Neuronal stem cell (in vitro differentiated cells): ENCODE data around the gene PARD3B.

Source experiments
- DNase-seq: peaks from one replicate; pipeline ENCODE4 v3.0.0-alpha.2; 2013; ENCODE audit warnings: low spot score
- H2AFZ ChIP-seq: one replicate; pipeline ENCODE4 v1.6.1; 2013; ENCODE audit warnings: mild to moderate bottlenecking, low read length, inconsistent platforms
- H2AK5ac ChIP-seq: 2 replicates; pipeline ENCODE4 v1.6.1; 2013; ENCODE audit warnings: low read depth, mild to moderate bottlenecking, inconsistent platforms, low read length, moderate library complexity, mixed read lengths
- H2BK120ac ChIP-seq: 2 replicates; pipeline ENCODE4 v1.6.1; 2013; ENCODE audit warnings: low read depth, mild to moderate bottlenecking, inconsistent platforms, low read length, moderate library complexity, mixed read lengths
- H2BK12ac ChIP-seq: one replicate; pipeline ENCODE4 v1.6.1; 2013; ENCODE audit warnings: low read length, inconsistent platforms
- H2BK15ac ChIP-seq: 2 replicates; pipeline ENCODE4 v1.6.1; 2013; ENCODE audit warnings: mild to moderate bottlenecking, low read length, inconsistent platforms, mixed read lengths
- H2BK5ac ChIP-seq: one replicate; pipeline ENCODE4 v1.6.1; 2013; ENCODE audit warnings: inconsistent platforms, mild to moderate bottlenecking, low read length, moderate library complexity
- H3K14ac ChIP-seq: one replicate; pipeline ENCODE4 v1.6.1; 2013; ENCODE audit warnings: low read length, inconsistent platforms
- H3K18ac ChIP-seq: 2 replicates; pipeline ENCODE4 v1.6.1; 2013; ENCODE audit warnings: low read length, inconsistent platforms
- H3K23ac ChIP-seq: 2 replicates; pipeline ENCODE4 v1.6.1; 2013; ENCODE audit warnings: low read depth, mild to moderate bottlenecking, mixed read lengths, low read length, inconsistent platforms; ENCODE audit not compliant: poor library complexity
- H3K27ac ChIP-seq: replicated peaks from 3 replicates; pipeline ENCODE4 v1.5.1; 2013; ENCODE audit warnings: low read length, inconsistent platforms
- H3K27me3 ChIP-seq, 3 experiments: 2 replicates each; pipeline ENCODE4 v1.6.1; 2013; ENCODE audit warnings: low read length in 3 of 3, mild to moderate bottlenecking in 2 of 3, inconsistent platforms in 1 of 3, low read depth in 1 of 3, mixed read lengths in 1 of 3, moderate library complexity in 1 of 3; ENCODE audit not compliant: control insufficient read depth in 3 of 3, insufficient read depth in 3 of 3
- H3K36me3 ChIP-seq, 2 donors: replicated peaks in 1 of 2; 2 replicates each; pipeline ENCODE4 v1.6.1; 2013; ENCODE audit warnings: low read length in 2 of 2; ENCODE audit not compliant: control insufficient read depth in 2 of 2, insufficient read depth in 2 of 2
- H3K4ac ChIP-seq: 2 replicates; pipeline ENCODE4 v1.6.1; 2013; ENCODE audit warnings: inconsistent platforms, mild to moderate bottlenecking, low read length, moderate library complexity
- H3K4me1 ChIP-seq, 2 donors: 1 replicate in 1 of 2; 2 replicates in 1 of 2; pipeline ENCODE4 v1.6.1; 2013; ENCODE audit warnings: low read length in 2 of 2, low read depth in 1 of 2; ENCODE audit not compliant: control insufficient read depth in 2 of 2, insufficient read depth in 1 of 2
- H3K4me2 ChIP-seq: one replicate; pipeline ENCODE4 v1.6.1; 2013; ENCODE audit warnings: mild to moderate bottlenecking, low read length, inconsistent platforms; ENCODE audit not compliant: insufficient read depth, poor library complexity, severe bottlenecking
- H3K4me3 ChIP-seq, 2 donors: 2 replicates each; pipeline ENCODE4 v1.5.1; 2013; ENCODE audit warnings: low read length in 2 of 2, mild to moderate bottlenecking in 2 of 2, inconsistent platforms in 1 of 2, moderate library complexity in 1 of 2
- H3K79me1 ChIP-seq: one replicate; pipeline ENCODE4 v1.6.1; 2013; ENCODE audit warnings: low read depth, mild to moderate bottlenecking, inconsistent platforms, low read length, moderate library complexity
- H3K9ac ChIP-seq: one replicate; pipeline ENCODE4 v1.6.1; 2013; ENCODE audit warnings: mild to moderate bottlenecking, low read depth, low read length, inconsistent platforms; ENCODE audit not compliant: poor library complexity
- H3K9me3 ChIP-seq, 2 donors: replicated peaks in 1 of 2; 2 replicates each; pipeline versions ENCODE3 to v1.6.1; 2013; ENCODE audit warnings: low read length in 2 of 2, mild to moderate bottlenecking in 2 of 2, inconsistent platforms in 1 of 2, low read depth in 1 of 2, mixed read lengths in 1 of 2, moderate library complexity in 1 of 2; ENCODE audit not compliant: control insufficient read depth in 2 of 2, insufficient read depth in 1 of 2
- H4K8ac ChIP-seq: one replicate; pipeline ENCODE4 v1.6.1; 2013; ENCODE audit warnings: low read depth, mild to moderate bottlenecking, inconsistent platforms, low read length, moderate library complexity
- H4K91ac ChIP-seq: one replicate; pipeline ENCODE4 v1.6.1; 2013; ENCODE audit warnings: low read length, low read depth, mild to moderate bottlenecking, inconsistent platforms; ENCODE audit not compliant: poor library complexity
- WGBS, 2 donors: extraction: QIAGEN DNeasy Blood & Tissue Kit; methylation state at CpG; one replicate each; pipeline ENCODE4 v1.1.7; 2013; ENCODE audit warnings: missing lambda C conversion rate in 2 of 2, mixed read lengths in 1 of 2; ENCODE audit not compliant: insufficient read length in 2 of 2, insufficient replicate concordance in 1 of 2; ENCODE audit errors: extremely low coverage in 2 of 2; 5-methylcytosine and 5-hydroxymethylcytosine counted together

Gene PARD3B

DNA sequence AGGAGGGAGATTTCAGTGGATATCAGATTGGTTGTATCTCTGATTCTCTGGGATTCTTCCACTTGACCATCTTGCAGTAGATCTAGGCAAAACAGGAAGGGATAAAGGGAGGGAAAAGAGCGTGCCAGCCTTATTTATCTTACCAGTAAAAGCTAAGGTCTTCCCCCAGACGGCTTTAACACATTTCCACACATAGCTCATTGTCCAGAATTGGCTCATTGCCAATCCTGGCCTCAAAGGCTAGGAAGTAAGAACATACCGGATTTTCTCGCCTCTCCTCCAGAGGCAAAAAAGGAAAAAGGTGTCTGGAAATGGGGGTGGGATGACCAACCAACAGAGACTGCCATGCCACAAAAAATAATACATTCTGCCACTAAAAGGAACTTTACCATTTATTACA, 725.4 kb downstream of the PARD3B start:
- H3K27ac ChIP-seq, result no peak overlapping the region
- H4K8ac ChIP-seq, result no peak overlapping the region
- no peak overlapping the region for H2BK15ac ChIP-seq
- H3K23ac ChIP-seq, result no peak overlapping the region
- H2AK5ac ChIP-seq, result no peak overlapping the region
- no peak overlapping the region for H3K9ac ChIP-seq
- H3K4me3 ChIP-seq, result no peak overlapping the region
- no peak overlapping the region for H3K18ac ChIP-seq
- no peak overlapping the region for H3K4me2 ChIP-seq
- H3K27me3 ChIP-seq, result no peaks in the 10 kb centered on the region
- WGBS, 2 donors, result no CpG with 5 or more reads among the region's 4 CpGs
- H3K4ac ChIP-seq, result no peak overlapping the region
- H2BK12ac ChIP-seq, result no peak overlapping the region
- H3K4me1 ChIP-seq, result peaks cover 7 to 18% of the 10 kb centered on the region in 2 donors
- no peak overlapping the region for H2BK120ac ChIP-seq
- no peaks in the 10 kb centered on the region for H3K36me3 ChIP-seq
- no peak overlapping the region for H2AFZ ChIP-seq
- no peaks in the 10 kb centered on the region for H3K79me1 ChIP-seq
- H4K91ac ChIP-seq, result no peak overlapping the region
- H2BK5ac ChIP-seq, result no peak overlapping the region
- H3K14ac ChIP-seq, result no peak overlapping the region
- no peak for DNase-seq
- no peaks in the 10 kb centered on the region for H3K9me3 ChIP-seq

GRCh38 chr2:205273148-205273547, 727.9 kb downstream of the PARD3B start:
- no peak overlapping the region for H2BK12ac ChIP-seq
- peaks cover 11 to 25% of the 10 kb centered on the region in 2 donors for H3K4me1 ChIP-seq
- no peak overlapping the region for H4K91ac ChIP-seq
- WGBS, 2 donors, result no CpG with 5 or more reads among the region's 2 CpGs
- H3K4me3 ChIP-seq, result no peak overlapping the region
- H2BK15ac ChIP-seq, result no peak overlapping the region
- no peak overlapping the region for H3K18ac ChIP-seq
- no peaks in the 10 kb centered on the region for H3K9me3 ChIP-seq
- H3K27me3 ChIP-seq, result no peaks in the 10 kb centered on the region
- H3K36me3 ChIP-seq, result no peaks in the 10 kb centered on the region
- no peak overlapping the region for H3K4me2 ChIP-seq
- H2BK5ac ChIP-seq, result no peak overlapping the region
- H3K9ac ChIP-seq, result no peak overlapping the region
- no peak overlapping the region for H3K27ac ChIP-seq
- no peak overlapping the region for H4K8ac ChIP-seq
- no peak overlapping the region for H2AK5ac ChIP-seq
- no peak overlapping the region for H3K4ac ChIP-seq
- no peak overlapping the region for H2AFZ ChIP-seq
- H3K79me1 ChIP-seq, result no peaks in the 10 kb centered on the region
- H2BK120ac ChIP-seq, result no peak overlapping the region
- H3K14ac ChIP-seq, result no peak overlapping the region
- DNase-seq, result peak; percentile 48
- H3K23ac ChIP-seq, result no peak overlapping the region

DNA sequence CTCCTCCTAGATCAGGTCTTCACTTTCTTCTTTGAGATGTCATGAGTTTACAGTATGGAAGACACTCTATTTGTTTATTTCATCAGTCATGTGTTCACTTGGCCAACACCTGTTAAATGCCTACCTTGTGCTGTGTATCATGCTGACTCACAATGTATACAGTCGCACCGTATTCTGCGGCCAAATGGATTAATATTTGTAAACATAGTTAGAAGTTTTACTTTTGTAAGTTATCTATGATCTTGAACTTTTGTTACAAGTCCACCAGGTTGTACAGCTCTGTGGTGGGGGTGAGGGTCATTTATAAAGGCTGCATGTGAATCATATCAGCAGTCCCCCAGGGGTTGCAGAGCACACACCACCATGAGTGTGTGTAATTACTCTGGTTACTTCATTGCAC, 728.4 kb downstream of the PARD3B start:
- Histone ChIP-seq H3K9ac (no peak overlapping the region), H3K23ac (no peak overlapping the region), H2BK120ac (no peak overlapping the region), H3K27me3 (no peaks in the 10 kb centered on the region), H3K4me2 (no peak overlapping the region), H2AFZ (no peak overlapping the region), H3K4me1 (peaks cover 11 to 25% of the 10 kb centered on the region in 2 donors), H2AK5ac (no peak overlapping the region), H3K9me3 (no peaks in the 10 kb centered on the region), H3K4ac (no peak overlapping the region), H3K79me1 (no peaks in the 10 kb centered on the region), H3K18ac (no peak overlapping the region), H4K8ac (no peak overlapping the region), H2BK5ac (no peak overlapping the region), H4K91ac (no peak overlapping the region), H2BK15ac (no peak overlapping the region), H3K36me3 (no peaks in the 10 kb centered on the region), H2BK12ac (no peak overlapping the region), H3K14ac (no peak overlapping the region), H3K4me3 (no peak overlapping the region), H3K27ac (no peak overlapping the region)
- DNase-seq, result no peak
- WGBS, 2 donors, result no CpG with 5 or more reads among the region's 3 CpGs

GRCh38 chr2:205274801-205275200, 729.5 kb downstream of the PARD3B start:
- H4K91ac ChIP-seq, result no peak overlapping the region
- H3K14ac ChIP-seq, result no peak overlapping the region
- H3K4ac ChIP-seq, result no peak overlapping the region
- peaks cover 14 to 25% of the 10 kb centered on the region in 2 donors for H3K4me1 ChIP-seq
- no CpG with 5 or more reads among the region's 3 CpGs for WGBS, 2 donors
- no peak overlapping the region for H3K4me2 ChIP-seq
- H3K79me1 ChIP-seq, result no peaks in the 10 kb centered on the region
- H3K4me3 ChIP-seq, result no peak overlapping the region
- no peak overlapping the region for H2BK12ac ChIP-seq
- H3K9me3 ChIP-seq, result no peaks in the 10 kb centered on the region
- H3K23ac ChIP-seq, result no peak overlapping the region
- no peaks in the 10 kb centered on the region for H3K27me3 ChIP-seq
- no peaks in the 10 kb centered on the region for H3K36me3 ChIP-seq
- H3K27ac ChIP-seq, result no peak overlapping the region
- H2AK5ac ChIP-seq, result no peak overlapping the region
- no peak overlapping the region for H2BK120ac ChIP-seq
- H3K9ac ChIP-seq, result no peak overlapping the region
- H2BK15ac ChIP-seq, result no peak overlapping the region
- no peak for DNase-seq
- H2AFZ ChIP-seq, result no peak overlapping the region
- H2BK5ac ChIP-seq, result no peak overlapping the region
- no peak overlapping the region for H4K8ac ChIP-seq
- no peak overlapping the region for H3K18ac ChIP-seq
